ENCODE measurements around the gene TGFB2. TPM values are rescaled to one million over a fixed set of nuclear protein-coding genes. Genes with fewer than 3 reads are reported as not detected.

TGFB2 gene
- total and polyA plus RNA-seq, 2 experiments from 2014 or later, result 0.31 to 1.4 TPM

DNA sequence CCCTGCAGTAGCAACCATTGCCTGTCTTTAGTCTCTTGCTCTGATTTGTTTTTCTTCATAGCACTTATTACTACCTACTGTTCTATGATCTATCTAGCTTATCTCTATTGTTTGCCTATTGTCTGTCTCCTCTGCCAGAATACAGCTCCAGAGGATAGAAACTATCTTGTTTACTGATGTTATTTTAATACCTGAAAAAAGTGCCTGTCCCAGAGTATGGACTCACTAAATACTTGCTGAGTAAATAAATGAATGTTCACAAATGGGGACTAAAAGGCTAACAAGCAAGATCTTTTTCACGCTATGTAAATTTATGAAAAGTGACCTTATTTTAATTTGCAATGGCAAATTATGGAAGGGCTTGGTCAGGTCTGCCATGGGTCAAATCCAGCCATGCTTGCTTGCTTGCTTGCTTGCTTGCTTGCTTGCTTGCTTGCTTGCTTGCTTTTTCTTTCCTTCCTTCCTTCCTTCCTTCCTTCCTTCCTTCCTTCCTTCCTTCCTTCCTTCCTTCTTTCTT is 145.3 kb downstream of the TGFB2 start:
- peaks cover 32% of the 10 kb centered on the region for H3K4me1 Mint-ChIP-seq
- H3K36me3 ChIP-seq (ENCODE audit: insufficient read depth), result no peaks in the 10 kb centered on the region
- no peaks in the 10 kb centered on the region; the same call in 2 of the 3 replicates for H3K9me3 Mint-ChIP-seq
- H3K27me3 ChIP-seq (ENCODE audit: insufficient read depth), result no peaks in the 10 kb centered on the region
- ATAC-seq, result no peak
- H3K27ac ChIP-seq (ENCODE audit: low read depth), result no peak overlapping the region
- no peak overlapping the region for H3K4me2 ChIP-seq
- DNase-seq (ENCODE audit: low spot score), result no peak
- no peak overlapping the region for H3K27ac Mint-ChIP-seq
- no peak overlapping the region for H3K4me3 ChIP-seq
- peaks cover 9% of the 10 kb centered on the region; the same call in 1 of the 2 replicates for H3K9me2 ChIP-seq (ENCODE audit: insufficient read depth)
- H3K79me2 ChIP-seq (replicated peaks; ENCODE audit: insufficient read depth), result no peaks in the 10 kb centered on the region
- no peaks in the 10 kb centered on the region for H3F3A ChIP-seq (replicated peaks; ENCODE audit: low read depth)
- peaks cover 14% of the 10 kb centered on the region for H3K4me1 ChIP-seq (ENCODE audit: insufficient read depth)
- TF ChIP-seq CTCF (conservative IDR thresholded peaks at IDR 0.05; ENCODE audit: low read depth in 2 of 2) (no peak), EZH2phosphoT487 (IDR thresholded peaks at IDR 0.05; ENCODE audit: unreplicated experiment) (no peak), CREB1 (CRISPR knock-in tag; IDR thresholded peaks at IDR 0.05; ENCODE audit: low read depth) (no peak), EZH2 (IDR thresholded peaks at IDR 0.05; ENCODE audit: low read depth, unreplicated experiment) (no peak), ZNF114 (CRISPR knock-in tag; IDR thresholded peaks at IDR 0.05) (no peak), JUNB (IDR thresholded peaks at IDR 0.05; ENCODE audit: unreplicated experiment) (no peak), STAT1 (IDR thresholded peaks at IDR 0.05; ENCODE audit: unreplicated experiment) (no peak), NANOG (IDR thresholded peaks at IDR 0.05; ENCODE audit: borderline replicate concordance) (no peak), ZNF331 (CRISPR knock-in tag; IDR thresholded peaks at IDR 0.05; ENCODE audit: low read depth) (no peak), POLR2AphosphoS5 (IDR thresholded peaks at IDR 0.05; ENCODE audit: low read depth) (no peak), ZNF462 (CRISPR knock-in tag; IDR thresholded peaks at IDR 0.05) (no peak), ETS1 (IDR thresholded peaks at IDR 0.05) (no peak)
- TF ChIP-seq, protein P1, sequence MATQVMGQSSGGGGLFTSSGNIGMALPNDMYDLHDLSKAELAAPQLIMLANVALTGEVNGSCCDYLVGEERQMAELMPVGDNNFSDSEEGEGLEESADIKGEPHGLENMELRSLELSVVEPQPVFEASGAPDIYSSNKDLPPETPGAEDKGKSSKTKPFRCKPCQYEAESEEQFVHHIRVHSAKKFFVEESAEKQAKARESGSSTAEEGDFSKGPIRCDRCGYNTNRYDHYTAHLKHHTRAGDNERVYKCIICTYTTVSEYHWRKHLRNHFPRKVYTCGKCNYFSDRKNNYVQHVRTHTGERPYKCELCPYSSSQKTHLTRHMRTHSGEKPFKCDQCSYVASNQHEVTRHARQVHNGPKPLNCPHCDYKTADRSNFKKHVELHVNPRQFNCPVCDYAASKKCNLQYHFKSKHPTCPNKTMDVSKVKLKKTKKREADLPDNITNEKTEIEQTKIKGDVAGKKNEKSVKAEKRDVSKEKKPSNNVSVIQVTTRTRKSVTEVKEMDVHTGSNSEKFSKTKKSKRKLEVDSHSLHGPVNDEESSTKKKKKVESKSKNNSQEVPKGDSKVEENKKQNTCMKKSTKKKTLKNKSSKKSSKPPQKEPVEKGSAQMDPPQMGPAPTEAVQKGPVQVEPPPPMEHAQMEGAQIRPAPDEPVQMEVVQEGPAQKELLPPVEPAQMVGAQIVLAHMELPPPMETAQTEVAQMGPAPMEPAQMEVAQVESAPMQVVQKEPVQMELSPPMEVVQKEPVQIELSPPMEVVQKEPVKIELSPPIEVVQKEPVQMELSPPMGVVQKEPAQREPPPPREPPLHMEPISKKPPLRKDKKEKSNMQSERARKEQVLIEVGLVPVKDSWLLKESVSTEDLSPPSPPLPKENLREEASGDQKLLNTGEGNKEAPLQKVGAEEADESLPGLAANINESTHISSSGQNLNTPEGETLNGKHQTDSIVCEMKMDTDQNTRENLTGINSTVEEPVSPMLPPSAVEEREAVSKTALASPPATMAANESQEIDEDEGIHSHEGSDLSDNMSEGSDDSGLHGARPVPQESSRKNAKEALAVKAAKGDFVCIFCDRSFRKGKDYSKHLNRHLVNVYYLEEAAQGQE (IDR thresholded peaks at IDR 0.05; ENCODE audit: unreplicated experiment), result no peak
- no peaks in the 10 kb centered on the region for H4K20me1 ChIP-seq (replicated peaks; ENCODE audit: insufficient read depth)
- H3K4me3 Mint-ChIP-seq, result no peak overlapping the region
- no peaks in the 10 kb centered on the region for H3K36me3 Mint-ChIP-seq (ENCODE audit: low read depth)
- no peak overlapping the region for H2AFZ ChIP-seq
- peaks cover 1% of the 10 kb centered on the region for H3K27me3 Mint-ChIP-seq (ENCODE audit: insufficient read depth, low read depth, poor library complexity)

Data from GM23338 (cell line).